Chondrocyte (in vitro differentiated cells): ENCODE measurements around the gene DMD. TPM values are rescaled to one million over a fixed set of nuclear protein-coding genes. Genes with fewer than 3 reads are reported as not detected.

Source experiments
- DNase-seq: peaks from one replicate; pipeline ENCODE4 v3.0.0; 2021; ENCODE audit warnings: mixed read lengths, low spot score
- H3K27ac Mint-ChIP-seq: one replicate; pipeline ENCODE4 v1.8.0; 2021; ENCODE audit warnings: mild to moderate bottlenecking, moderate library complexity, mixed read lengths; ENCODE audit not compliant: unreplicated experiment
- H3K27me3 Mint-ChIP-seq: 2 replicates; pipeline ENCODE4 v1.8.0; 2021; ENCODE audit warnings: low read depth, mixed read lengths
- H3K36me3 Mint-ChIP-seq: 2 replicates; pipeline ENCODE4 v1.8.0; 2021; ENCODE audit warnings: low read depth, mixed read lengths
- H3K4me1 Mint-ChIP-seq: 2 replicates; pipeline ENCODE4 v1.8.0; 2021; ENCODE audit warnings: low read depth, mild to moderate bottlenecking, mixed read lengths
- H3K4me3 Mint-ChIP-seq: one replicate; pipeline ENCODE4 v1.8.0; 2021; ENCODE audit warnings: mild to moderate bottlenecking, moderate library complexity, mixed read lengths; ENCODE audit not compliant: unreplicated experiment
- H3K9me3 Mint-ChIP-seq: 2 replicates; pipeline ENCODE4 v1.8.0; 2021; ENCODE audit warnings: low read depth, mixed read lengths
- total RNA-seq: library from RNA; stranded (reverse); gene quantifications from 3 replicates; pipeline ENCODE4 v1.2.1, GENCODE V29; 2021
- TF ChIP-seq, protein P1 (sequence below): fragments of 200-600 bp; sonication (generic); IDR thresholded peaks from 2 replicates; pipeline ENCODE4 v1.5.0; 2021; ENCODE audit warnings: antibody characterized with exemption, mild to moderate bottlenecking, moderate library complexity

Gene DMD
- total RNA-seq, 1 donor from 2014 or later, result 201 TPM

DNA sequence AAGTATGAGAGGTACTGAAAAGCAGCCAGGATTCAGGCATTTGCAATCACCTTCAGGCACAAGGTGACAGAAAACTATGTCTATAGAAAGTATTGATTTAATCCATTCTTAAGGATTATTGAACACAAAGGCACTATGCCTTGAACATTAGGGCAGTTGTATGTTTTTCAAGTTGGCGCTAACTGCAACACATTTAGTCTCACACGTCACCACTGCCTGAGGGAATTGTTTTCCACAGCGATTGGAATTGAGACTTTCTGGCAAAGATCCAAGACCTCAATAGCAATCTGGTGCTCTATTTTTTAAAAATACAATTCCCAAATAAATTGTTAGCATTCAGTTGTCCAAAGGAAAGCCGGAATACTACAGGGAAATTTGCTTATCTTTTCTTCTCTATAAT, 2086.8 kb downstream of the DMD start:
- H3K4me1 Mint-ChIP-seq, result peaks cover 27% of the 10 kb centered on the region
- H3K9me3 Mint-ChIP-seq, result peaks cover 18% of the 10 kb centered on the region
- H3K27me3 Mint-ChIP-seq, result no peaks in the 10 kb centered on the region
- H3K4me3 Mint-ChIP-seq, result no peak overlapping the region
- TF ChIP-seq, protein P1, sequence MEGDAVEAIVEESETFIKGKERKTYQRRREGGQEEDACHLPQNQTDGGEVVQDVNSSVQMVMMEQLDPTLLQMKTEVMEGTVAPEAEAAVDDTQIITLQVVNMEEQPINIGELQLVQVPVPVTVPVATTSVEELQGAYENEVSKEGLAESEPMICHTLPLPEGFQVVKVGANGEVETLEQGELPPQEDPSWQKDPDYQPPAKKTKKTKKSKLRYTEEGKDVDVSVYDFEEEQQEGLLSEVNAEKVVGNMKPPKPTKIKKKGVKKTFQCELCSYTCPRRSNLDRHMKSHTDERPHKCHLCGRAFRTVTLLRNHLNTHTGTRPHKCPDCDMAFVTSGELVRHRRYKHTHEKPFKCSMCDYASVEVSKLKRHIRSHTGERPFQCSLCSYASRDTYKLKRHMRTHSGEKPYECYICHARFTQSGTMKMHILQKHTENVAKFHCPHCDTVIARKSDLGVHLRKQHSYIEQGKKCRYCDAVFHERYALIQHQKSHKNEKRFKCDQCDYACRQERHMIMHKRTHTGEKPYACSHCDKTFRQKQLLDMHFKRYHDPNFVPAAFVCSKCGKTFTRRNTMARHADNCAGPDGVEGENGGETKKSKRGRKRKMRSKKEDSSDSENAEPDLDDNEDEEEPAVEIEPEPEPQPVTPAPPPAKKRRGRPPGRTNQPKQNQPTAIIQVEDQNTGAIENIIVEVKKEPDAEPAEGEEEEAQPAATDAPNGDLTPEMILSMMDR, result no peak
- H3K36me3 Mint-ChIP-seq, result peaks cover 36% of the 10 kb centered on the region
- peak overlapping the region; percentile 11 for H3K27ac Mint-ChIP-seq
- DNase-seq, result no peak

DNA sequence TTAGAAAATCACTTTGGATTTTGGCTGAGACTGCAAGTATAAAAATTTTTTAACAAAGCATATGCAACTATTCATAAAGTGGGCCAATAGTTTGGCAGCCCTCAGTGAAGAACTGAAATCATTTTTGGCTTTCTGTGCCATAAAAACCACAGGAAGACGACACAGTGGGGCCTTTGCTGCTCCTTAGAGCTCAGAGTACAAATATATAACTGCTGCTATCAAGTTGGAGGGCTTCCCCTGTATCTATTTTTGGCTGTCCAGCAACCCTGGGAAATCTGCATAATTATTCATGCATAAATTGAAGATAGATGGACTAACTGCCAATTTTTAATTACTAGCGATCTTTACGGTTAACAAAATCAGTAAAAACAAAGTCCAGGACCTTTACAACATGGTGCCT, 2088.0 kb downstream of the DMD start:
- Mint-ChIP-seq H3K4me3 (no peak overlapping the region), H3K9me3 (peaks cover 20% of the 10 kb centered on the region), H3K4me1 (peaks cover 27% of the 10 kb centered on the region), H3K27me3 (no peaks in the 10 kb centered on the region), H3K36me3 (peaks cover 37% of the 10 kb centered on the region), H3K27ac (no peak overlapping the region)
- DNase-seq, result no peak
- TF ChIP-seq, protein P1, result no peak

DNA sequence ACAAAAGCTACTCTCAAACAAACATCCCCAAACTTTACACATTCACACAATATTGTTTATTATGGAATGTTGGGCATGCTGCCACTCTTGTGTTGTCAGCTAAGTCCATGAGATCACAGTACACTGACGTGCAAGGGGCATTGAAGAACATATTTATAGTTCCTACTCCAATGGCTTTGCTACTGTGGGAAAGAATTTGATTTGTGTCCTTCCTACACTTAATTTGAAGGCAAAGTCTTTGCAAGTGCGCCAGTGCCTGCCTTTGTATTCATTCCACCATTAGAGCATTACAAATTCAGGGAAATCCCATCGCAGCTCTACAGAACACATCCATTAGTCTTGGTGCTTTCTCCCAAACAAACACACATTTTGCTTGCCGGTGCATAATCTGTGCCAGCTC, 2094.1 kb downstream of the DMD start:
- Mint-ChIP-seq H3K9me3 (peaks cover 14% of the 10 kb centered on the region), H3K4me1 (peaks cover 20% of the 10 kb centered on the region), H3K27me3 (no peaks in the 10 kb centered on the region), H3K4me3 (no peak overlapping the region), H3K27ac (no peak overlapping the region), H3K36me3 (peaks cover 14% of the 10 kb centered on the region)
- TF ChIP-seq, protein P1, result no peak
- no peak for DNase-seq

DNA sequence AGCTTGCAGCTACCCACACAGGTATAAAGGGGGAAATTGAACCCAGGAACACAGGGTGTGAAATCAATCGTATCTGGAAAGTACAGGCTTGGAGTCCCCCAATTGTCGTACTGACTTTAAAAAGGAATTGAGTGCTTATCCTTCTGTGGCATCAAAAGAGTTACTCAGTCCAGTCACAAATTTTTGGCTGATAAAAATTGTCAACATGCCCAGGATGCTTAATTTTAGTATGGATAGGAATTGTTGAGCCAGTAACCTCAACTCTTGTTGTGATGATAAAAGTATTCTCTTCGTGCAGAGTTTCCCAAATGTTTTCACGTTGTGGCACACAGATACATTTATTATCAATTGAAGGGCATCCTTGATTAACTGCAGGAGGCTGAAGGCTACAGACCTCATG, 2096.0 kb downstream of the DMD start:
- H3K4me3 Mint-ChIP-seq, result no peak overlapping the region
- peaks cover 24% of the 10 kb centered on the region for H3K4me1 Mint-ChIP-seq
- peaks cover 26% of the 10 kb centered on the region for H3K9me3 Mint-ChIP-seq
- H3K36me3 Mint-ChIP-seq, result peaks cover 5% of the 10 kb centered on the region
- DNase-seq, result no peak
- TF ChIP-seq, protein P1, result no peak
- no peaks in the 10 kb centered on the region for H3K27me3 Mint-ChIP-seq
- H3K27ac Mint-ChIP-seq, result no peak overlapping the region

DNA sequence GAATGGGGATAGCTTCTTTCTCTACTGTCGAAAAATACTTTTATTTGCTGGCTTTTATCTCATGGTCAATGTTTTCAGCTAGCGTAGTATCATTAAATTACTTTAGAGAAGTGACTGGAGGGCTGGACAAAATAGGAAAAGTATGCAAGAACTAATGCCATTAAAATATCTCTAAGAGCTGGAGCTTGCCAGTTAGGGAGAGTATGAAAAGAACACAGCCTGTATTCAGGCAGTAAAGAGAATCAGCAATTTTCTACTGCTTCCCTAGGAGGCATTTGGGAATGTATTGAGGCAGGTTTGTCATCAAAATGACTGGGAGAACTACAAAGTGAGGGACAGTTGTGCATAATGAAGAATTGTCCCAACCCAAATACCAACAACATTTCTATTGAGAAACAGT, 2096.5 kb downstream of the DMD start:
- peaks cover 26% of the 10 kb centered on the region for H3K9me3 Mint-ChIP-seq
- TF ChIP-seq, protein P1, result no peak
- no peak for DNase-seq
- no peaks in the 10 kb centered on the region for H3K27me3 Mint-ChIP-seq
- H3K4me3 Mint-ChIP-seq, result no peak overlapping the region
- H3K36me3 Mint-ChIP-seq, result peaks cover 5% of the 10 kb centered on the region
- H3K4me1 Mint-ChIP-seq, result peaks cover 24% of the 10 kb centered on the region
- H3K27ac Mint-ChIP-seq, result no peak overlapping the region
